T-helper 22 cell (primary cell): ENCODE measurements around the gene KIAA1217.
"Not testable (repeated sequence)": the region's sequence is repeated elsewhere in the genome, so short reads cannot be mapped to it uniquely, and the experiment has no call there.

Source experiments
- DNase-seq: peaks from one replicate; pipeline ENCODE4 v3.0.0-alpha.2; 2020; ENCODE audit warnings: low read depth

Gene KIAA1217

GRCh38 chr10:24465891-24466818 lies 257.2 kb downstream of the KIAA1217 start:
- peak; percentile 14 for DNase-seq

- DNase-seq = no peak
These were observed 258.2 kb downstream of the KIAA1217 start for GRCh38 chr10:24467136-24467535.

DNA sequence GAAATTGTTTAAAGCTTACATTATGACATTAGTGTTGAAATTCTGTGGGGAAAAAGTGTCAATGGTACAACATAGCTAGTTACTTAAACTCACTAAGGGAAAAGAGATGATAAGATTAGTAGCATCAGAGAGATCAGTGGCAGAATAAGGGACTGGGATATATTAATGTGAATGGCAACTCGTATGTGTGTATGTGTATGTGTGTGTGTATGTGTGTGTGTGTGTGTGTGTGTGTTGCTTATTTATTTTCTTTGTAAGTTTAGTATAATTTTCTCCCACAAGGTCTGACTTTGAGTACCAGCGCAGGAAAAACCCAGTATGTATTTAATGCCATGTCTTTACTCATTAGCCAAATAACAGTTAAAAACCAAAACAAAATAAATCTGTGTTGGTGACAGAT lies 258.7 kb downstream of the KIAA1217 start:
- no peak for DNase-seq

- DNase-seq = no peak
These were observed 259.4 kb downstream of the KIAA1217 start for GRCh38 chr10:24468281-24468751.

- no peak for DNase-seq
These were observed 261.1 kb downstream of the KIAA1217 start for GRCh38 chr10:24469993-24470392.

DNA sequence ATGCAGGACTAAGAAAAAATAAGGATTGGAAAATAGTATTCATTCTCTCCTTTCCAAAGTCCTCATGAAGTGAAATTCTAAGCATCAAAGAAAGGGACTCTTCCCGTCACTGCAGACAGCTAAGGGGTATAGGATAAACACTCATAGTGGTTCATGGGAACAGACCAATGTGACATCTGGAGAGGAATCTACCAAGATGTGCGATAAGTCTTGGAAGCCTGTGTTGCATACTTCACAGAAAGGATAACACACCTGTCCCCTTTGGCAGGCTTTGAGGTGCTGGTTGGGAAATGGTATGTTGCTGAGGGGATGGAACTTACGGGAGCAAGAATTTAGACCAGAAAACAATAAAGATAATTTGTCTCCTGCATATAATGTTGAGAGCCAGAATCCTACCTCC lies 266.7 kb downstream of the KIAA1217 start:
- no peak for DNase-seq

DNA sequence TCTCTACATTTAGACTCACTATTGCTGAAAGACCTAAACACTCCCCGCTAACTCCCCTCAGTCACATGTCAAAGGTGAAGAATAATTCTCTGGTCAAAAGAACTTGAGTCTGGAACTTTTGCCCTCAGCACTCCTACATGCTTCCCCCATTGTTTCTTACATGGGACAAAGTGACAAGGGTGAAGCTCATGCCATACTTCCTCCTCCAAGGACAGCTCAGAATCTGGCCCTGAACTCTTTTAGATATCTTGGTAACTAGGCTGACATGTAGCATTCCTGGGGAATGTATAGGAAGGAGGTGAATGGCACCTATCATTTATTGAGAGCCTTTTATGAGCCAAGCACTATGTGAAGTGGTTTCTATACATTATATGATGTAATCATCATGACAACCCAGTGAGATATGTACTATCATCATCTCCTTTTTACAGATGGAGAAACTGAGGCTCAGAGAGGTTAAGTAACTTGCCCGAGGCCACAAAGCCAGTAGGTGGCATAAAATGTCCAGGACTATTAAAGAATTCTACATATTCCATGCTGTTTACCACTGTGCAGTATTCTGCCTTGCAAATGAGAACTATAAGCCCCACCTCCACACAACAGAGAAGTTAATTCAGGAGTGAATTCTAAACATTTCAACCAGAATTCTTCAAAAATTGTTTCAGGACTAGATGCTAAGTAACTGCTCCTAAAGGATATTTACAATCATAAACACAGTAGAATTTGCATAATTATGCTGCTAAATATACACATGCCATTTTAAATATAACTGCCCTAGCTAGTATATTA lies 268.2 kb downstream of the KIAA1217 start:
- DNase-seq = no peak

- DNase-seq = no peak
These were observed 269.0 kb downstream of the KIAA1217 start for GRCh38 chr10:24477915-24478314.

GRCh38 chr10:24479806-24480205 lies 270.9 kb downstream of the KIAA1217 start:
- DNase-seq = no peak

DNA sequence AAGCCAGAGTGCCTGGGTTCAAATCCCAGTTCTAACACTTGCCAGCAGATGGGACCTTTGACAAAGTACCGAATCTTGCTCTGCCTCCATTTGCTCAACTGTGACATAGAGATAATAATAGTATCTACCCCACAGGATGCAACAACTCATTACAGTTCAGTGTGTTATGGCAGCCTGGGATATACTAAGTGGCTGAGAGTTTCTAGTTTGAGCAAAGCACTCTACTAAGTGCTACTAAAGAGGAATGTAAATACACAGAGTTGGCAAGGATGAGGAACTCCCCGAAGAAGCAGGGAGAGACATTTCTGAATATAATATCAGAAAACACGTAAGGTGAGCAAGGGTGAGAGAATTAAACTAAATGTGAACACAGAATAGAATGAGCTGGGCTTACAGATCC lies 271.5 kb downstream of the KIAA1217 start:
- DNase-seq = no peak

GRCh38 chr10:24481241-24481640 lies 272.3 kb downstream of the KIAA1217 start:
- no peak for DNase-seq

- not testable (repeated sequence) for DNase-seq
These were observed 273.8 kb downstream of the KIAA1217 start for GRCh38 chr10:24482713-24483112.

- no peak for DNase-seq
These were observed 274.8 kb downstream of the KIAA1217 start for GRCh38 chr10:24483701-24484100.

DNA sequence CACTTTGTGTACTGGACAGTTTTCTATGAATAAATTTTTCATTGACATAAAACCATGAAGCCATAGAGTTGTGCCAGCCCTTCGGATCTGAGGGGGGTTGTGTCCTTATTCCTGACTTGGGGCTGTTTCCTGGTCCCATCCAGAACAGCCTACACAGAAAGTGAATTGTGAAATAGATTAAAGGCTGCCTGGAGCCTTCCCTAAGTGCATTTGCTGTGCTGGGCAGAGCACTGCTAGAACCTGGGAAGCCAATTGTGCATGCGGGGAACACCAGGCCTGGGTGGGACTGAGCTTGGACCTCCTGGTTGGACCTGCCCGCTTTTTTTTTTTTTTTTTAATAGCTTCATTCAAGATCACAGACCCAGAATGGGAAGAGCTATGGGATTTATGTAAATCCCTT lies 275.8 kb downstream of the KIAA1217 start:
- no peak for DNase-seq

- no peak for DNase-seq
These were observed 276.4 kb downstream of the KIAA1217 start for GRCh38 chr10:24485304-24485703.

DNA sequence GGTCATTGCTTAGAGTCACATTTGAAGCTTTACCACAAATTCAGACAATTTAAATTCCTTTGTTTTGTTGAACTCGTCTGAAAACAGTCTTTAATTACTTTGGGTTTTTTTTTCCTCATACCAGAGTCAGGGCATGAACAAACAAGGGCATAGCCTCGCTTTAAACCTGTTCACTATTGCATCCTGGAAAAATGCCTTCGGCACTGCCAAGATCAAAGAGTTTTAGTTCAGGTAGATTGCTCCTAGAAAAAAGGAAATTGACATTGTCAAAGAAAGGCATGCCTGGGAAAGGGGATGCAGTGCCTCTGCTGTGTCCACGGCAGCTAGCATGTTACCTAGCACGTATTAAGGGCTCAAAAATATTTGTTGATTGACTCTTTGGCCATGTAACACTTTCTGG lies 279.7 kb downstream of the KIAA1217 start:
- no peak for DNase-seq

GRCh38 chr10:24493165-24493564 lies 284.2 kb downstream of the KIAA1217 start:
- DNase-seq = no peak

DNA sequence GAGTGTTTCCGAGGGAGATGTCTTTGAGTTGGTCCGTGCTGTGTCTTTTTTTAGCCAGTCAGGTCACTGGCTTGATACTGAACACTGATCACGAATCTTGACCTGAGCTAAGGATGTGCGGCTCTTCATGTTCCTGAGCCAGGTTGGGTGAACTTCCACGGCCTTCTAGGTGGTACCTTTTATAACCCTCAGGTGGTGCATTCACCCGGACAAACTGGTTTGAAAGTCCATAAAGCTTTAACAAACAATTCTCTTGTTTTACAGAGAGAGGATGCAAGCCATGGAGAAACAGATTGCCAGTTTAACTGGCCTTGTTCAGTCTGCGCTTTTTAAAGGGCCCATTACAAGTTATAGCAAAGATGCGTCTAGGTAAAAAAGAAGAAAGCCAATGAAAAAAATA lies 285.3 kb downstream of the KIAA1217 start:
- DNase-seq = no peak

DNA sequence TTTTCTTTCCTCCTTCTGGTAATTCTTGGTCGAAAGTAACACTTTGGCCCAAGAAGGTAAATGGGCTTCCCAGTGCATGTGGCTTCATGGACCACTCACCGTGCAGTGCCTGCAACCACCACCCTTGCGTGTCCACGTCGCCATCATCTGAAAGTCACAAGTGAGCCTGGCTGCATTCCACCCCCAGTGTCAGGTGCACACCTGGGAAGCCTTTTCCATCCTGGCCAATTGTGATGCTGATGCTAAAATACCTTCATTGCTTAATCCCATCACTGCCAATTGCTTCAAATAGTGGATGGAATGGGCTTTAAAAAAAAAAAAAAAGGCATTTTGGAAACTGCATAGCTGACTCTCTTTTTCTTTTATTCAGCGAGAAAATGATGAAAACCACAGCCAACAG lies 285.8 kb downstream of the KIAA1217 start:
- no peak for DNase-seq

DNA sequence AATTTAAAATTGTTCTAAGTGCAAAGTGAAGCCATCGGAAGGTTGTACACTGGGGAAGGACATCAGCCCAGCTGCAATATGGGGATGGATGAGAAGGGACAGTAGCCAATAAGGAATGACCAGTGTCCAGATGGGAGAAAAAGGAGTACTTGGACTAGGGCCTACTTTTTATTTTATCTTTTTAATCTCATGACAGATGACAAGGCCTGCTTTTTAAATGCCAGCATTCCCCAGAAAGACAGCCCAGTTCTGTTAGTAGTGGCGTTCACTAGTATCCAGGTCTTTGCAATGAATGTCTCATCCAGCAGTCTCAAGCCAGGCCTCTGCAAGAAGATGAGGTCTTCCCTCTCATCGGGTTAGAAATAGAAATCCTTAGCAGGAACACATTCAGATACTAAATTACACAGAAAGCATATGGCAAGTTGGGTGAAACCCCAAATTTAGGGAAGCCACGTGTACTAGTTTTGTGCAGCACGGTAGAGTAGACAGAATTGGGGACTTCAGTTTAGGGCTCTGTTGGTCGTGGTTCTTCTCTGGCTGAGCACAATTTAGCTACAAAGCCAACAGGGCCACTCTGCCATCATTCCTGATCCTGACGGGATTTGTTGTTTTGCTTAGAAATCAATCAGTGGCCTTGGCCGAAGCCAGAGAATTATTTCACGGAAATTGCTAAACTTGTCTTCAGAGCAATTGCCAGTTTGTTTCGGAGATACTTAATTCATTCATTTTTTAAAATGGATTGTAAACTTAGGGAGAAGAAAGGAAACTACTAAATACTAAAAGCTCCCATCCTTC lies 286.9 kb downstream of the KIAA1217 start:
- DNase-seq = no peak

DNA sequence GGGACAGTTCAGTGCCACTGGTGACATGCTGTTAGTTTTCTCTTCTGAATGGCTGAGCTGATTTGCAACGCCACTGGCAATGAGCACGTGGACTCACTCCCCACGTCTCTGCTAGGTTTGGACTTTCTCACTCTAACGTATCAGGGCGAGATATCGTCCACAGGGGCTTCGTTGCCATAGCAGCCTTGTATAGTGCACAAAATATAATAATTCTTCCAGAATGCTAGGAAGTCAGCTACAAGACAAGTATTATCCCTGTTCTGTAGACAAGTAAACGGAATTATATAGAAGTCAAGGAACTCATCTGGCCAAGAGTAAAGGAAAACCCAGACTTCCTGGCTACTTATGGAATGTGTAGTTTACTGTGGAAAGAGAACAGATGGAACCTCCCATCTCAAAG lies 288.0 kb downstream of the KIAA1217 start:
- DNase-seq = no peak

DNA sequence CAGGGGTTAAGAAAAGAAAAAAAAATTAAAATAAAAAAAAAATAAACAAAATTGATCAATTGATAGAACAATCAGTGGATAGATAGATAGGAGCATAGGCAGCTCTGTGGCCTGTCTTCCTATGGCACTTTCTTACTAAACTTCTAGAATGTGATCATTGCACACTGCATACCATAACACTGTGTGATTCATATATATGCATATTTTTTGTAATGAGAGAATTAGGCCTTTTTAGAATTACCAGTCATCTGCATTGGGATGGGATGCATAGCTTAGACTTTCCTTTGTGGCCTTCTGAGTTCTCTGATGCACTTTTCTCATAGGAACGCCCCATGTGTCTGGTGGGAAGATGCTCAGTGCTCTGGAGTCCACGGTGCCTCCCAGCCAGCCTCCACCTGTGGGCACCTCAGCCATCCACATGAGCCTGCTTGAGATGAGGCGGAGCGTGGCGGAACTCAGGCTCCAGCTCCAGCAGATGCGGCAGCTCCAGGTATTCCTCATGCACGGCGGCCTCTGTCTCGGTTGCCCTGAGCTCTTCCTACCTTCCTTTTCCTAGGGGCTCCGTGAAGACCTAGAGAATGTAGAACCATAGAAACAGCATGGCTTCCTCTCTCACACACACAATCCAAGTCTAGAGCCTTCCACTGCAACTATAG lies 292.2 kb downstream of the KIAA1217 start:
- no peak for DNase-seq
